HEK293 (cell line): ENCODE results near the gene ATF5.

Experiments used
- BCL11A ChIP-seq: fragments of 450-650 bp; formaldehyde crosslinking; IDR thresholded peaks from 2 replicates; pipeline ENCODE4 v1.5.1; 2016; ENCODE audit warnings: low read depth, missing biosample characterization, missing genetic modification characterization
- BCL11B ChIP-seq: fragments of 450-650 bp; formaldehyde crosslinking; IDR thresholded peaks from 2 replicates; pipeline ENCODE4 v1.5.1; 2016; ENCODE audit warnings: low read depth, missing biosample characterization, missing genetic modification characterization
- EGR2 ChIP-seq: fragments of 450-650 bp; formaldehyde crosslinking; IDR thresholded peaks from 2 replicates; pipeline ENCODE4 v1.5.1; 2016; ENCODE audit warnings: low read depth, missing biosample characterization, missing genetic modification characterization
- GLIS1 ChIP-seq: fragments of 450-650 bp; formaldehyde crosslinking; IDR thresholded peaks from 2 replicates; pipeline ENCODE4 v1.5.1; 2016; ENCODE audit warnings: missing biosample characterization, missing genetic modification characterization
- GLIS2 ChIP-seq: fragments of 450-650 bp; formaldehyde crosslinking; IDR thresholded peaks from 2 replicates; pipeline ENCODE4 v1.5.1; 2016; ENCODE audit warnings: missing biosample characterization, missing genetic modification characterization
- HOXA7 ChIP-seq: sonication (generic); formaldehyde crosslinking; IDR thresholded peaks from 2 replicates; pipeline ENCODE4 v1.8.1; 2022; ENCODE audit warnings: missing genetic modification reagents, borderline replicate concordance
- KLF8 ChIP-seq: fragments of 450-650 bp; formaldehyde crosslinking; IDR thresholded peaks from 2 replicates; pipeline ENCODE4 v1.5.1; 2016; ENCODE audit warnings: missing biosample characterization, missing genetic modification characterization
- MEIS1 ChIP-seq: sonication (generic); formaldehyde crosslinking; IDR thresholded peaks from 2 replicates; pipeline ENCODE4 v1.8.1; 2022; ENCODE audit warnings: missing genetic modification reagents, mild to moderate bottlenecking, borderline replicate concordance
- SP3 ChIP-seq: fragments of 450-650 bp; formaldehyde crosslinking; IDR thresholded peaks from 2 replicates; pipeline ENCODE4 v1.5.1; 2016; ENCODE audit warnings: missing biosample characterization, missing genetic modification characterization
- ZBTB7A ChIP-seq: fragments of 450-650 bp; formaldehyde crosslinking; IDR thresholded peaks from 2 replicates; pipeline ENCODE4 v1.5.1; 2016; ENCODE audit warnings: low read depth, missing biosample characterization, missing genetic modification characterization
- ZNF10 ChIP-seq: fragments of 450-650 bp; formaldehyde crosslinking; IDR thresholded peaks from 2 replicates; pipeline ENCODE4 v1.5.1; 2017; ENCODE audit warnings: missing biosample characterization, missing genetic modification characterization
- ZNF146 ChIP-seq: fragments of 450-650 bp; formaldehyde crosslinking; IDR thresholded peaks from 2 replicates; pipeline ENCODE4 v1.5.1; 2016; ENCODE audit warnings: missing biosample characterization, missing genetic modification characterization
- ZNF169 ChIP-seq: fragments of 450-650 bp; formaldehyde crosslinking; IDR thresholded peaks from 2 replicates; pipeline ENCODE4 v1.5.1; 2016; ENCODE audit warnings: missing biosample characterization, missing genetic modification characterization
- ZNF174 ChIP-seq: fragments of 450-650 bp; formaldehyde crosslinking; IDR thresholded peaks from 2 replicates; pipeline ENCODE4 v1.5.0; 2017; ENCODE audit warnings: missing biosample characterization, mild to moderate bottlenecking, missing genetic modification characterization
- ZNF335 ChIP-seq: fragments of 450-650 bp; formaldehyde crosslinking; conservative IDR thresholded peaks from 2 replicates; pipeline ENCODE4 v1.5.1; 2016; ENCODE audit warnings: missing biosample characterization, missing genetic modification characterization
- ZNF404 ChIP-seq: fragments of 450-650 bp; formaldehyde crosslinking; IDR thresholded peaks from 2 replicates; pipeline ENCODE4 v1.5.1; 2017; ENCODE audit warnings: missing biosample characterization, missing genetic modification characterization
- ZNF561 ChIP-seq: fragments of 450-650 bp; IDR thresholded peaks from 2 replicates; pipeline ENCODE4 v1.5.1; 2018; ENCODE audit warnings: missing biosample characterization, missing genetic modification characterization, borderline replicate concordance
- ZNF600 ChIP-seq: fragments of 450-650 bp; formaldehyde crosslinking; IDR thresholded peaks from 2 replicates; pipeline ENCODE4 v1.5.1; 2016; ENCODE audit warnings: missing biosample characterization, missing genetic modification characterization
- ZNF621 ChIP-seq: fragments of 450-650 bp; formaldehyde crosslinking; IDR thresholded peaks from 2 replicates; pipeline ENCODE4 v1.5.1; 2017; ENCODE audit warnings: missing biosample characterization, missing genetic modification characterization
- ZNF777 ChIP-seq: fragments of 450-650 bp; formaldehyde crosslinking; IDR thresholded peaks from 2 replicates; pipeline ENCODE4 v1.5.1; 2017; ENCODE audit warnings: missing biosample characterization, missing genetic modification characterization, borderline replicate concordance
- ZNF843 ChIP-seq: fragments of 450-650 bp; formaldehyde crosslinking; IDR thresholded peaks from 2 replicates; pipeline ENCODE4 v1.5.1; 2016; ENCODE audit warnings: missing biosample characterization, missing genetic modification characterization
- TF ChIP-seq, protein P1 (sequence below): fragments of 450-650 bp; formaldehyde crosslinking; optimal IDR thresholded peaks from 2 replicates; pipeline ENCODE3; 2016; ENCODE audit warnings: missing biosample characterization, mild to moderate bottlenecking, missing genetic modification characterization
- TF ChIP-seq, protein P2 (sequence below): fragments of 450-650 bp; formaldehyde crosslinking; IDR thresholded peaks from 2 replicates; pipeline ENCODE4 v1.5.1; 2016; ENCODE audit warnings: missing biosample characterization, missing genetic modification characterization
- TF ChIP-seq, protein P3 (sequence below): fragments of 450-650 bp; formaldehyde crosslinking; IDR thresholded peaks from 2 replicates; pipeline ENCODE4 v1.5.1; 2016; ENCODE audit warnings: missing biosample characterization, missing genetic modification characterization
- TF ChIP-seq, protein P4 (sequence below): fragments of 450-650 bp; formaldehyde crosslinking; IDR thresholded peaks from 2 replicates; pipeline ENCODE4 v1.5.1; 2016; ENCODE audit warnings: missing biosample characterization, missing genetic modification characterization
- TF ChIP-seq, protein P5 (sequence below): fragments of 450-650 bp; formaldehyde crosslinking; IDR thresholded peaks from 2 replicates; pipeline ENCODE4 v1.5.1; 2016; ENCODE audit warnings: missing biosample characterization, missing genetic modification characterization
- TF ChIP-seq, protein P6 (sequence below): fragments of 450-650 bp; formaldehyde crosslinking; IDR thresholded peaks from 2 replicates; pipeline ENCODE4 v1.5.1; 2016; ENCODE audit warnings: missing biosample characterization, missing genetic modification characterization

The ATF5 gene

DNA sequence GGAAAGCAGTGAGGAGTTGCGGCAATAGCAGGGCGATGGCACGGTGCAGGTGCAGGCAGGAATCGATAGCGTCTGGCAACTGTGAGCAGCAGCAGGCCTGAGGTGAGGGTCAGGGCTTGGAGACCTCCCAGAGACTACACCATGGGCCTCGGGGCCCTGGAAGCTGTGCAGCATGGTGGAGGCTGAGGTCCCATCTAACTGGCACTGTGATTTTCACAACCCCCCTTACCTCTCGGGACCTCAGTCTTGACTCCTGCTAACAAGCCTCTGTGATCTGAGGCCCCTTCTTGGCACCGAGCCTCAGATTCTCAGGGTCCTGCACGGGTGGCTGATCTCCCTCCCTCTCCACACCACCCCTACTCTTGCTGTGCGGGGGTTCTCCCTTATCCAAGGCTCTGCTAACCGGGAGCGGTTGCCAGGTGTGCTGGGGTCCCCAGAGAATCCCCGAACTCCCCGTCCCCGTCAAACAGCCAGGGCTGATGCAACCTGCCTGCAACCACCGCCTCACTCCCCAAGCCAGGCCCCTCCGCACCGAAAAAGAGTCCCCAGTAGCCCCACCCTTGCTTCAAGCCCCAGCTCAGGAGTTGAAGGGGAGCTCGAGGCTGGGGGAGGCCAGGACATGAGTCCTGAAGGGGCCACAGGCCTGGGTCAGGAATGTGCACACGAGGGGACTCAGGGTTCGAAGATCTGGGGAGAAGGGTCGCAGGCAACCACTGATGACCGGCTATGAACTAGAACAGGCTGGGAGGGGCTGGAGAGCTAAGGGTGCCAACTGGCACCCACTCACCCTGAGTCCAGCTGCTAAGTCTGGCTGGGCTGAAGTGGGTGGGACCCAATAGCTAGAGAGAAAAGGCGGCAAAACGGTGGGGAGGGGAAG lies 4.8 kb upstream of the ATF5 start (continued):
- TF ChIP-seq, protein P1, sequence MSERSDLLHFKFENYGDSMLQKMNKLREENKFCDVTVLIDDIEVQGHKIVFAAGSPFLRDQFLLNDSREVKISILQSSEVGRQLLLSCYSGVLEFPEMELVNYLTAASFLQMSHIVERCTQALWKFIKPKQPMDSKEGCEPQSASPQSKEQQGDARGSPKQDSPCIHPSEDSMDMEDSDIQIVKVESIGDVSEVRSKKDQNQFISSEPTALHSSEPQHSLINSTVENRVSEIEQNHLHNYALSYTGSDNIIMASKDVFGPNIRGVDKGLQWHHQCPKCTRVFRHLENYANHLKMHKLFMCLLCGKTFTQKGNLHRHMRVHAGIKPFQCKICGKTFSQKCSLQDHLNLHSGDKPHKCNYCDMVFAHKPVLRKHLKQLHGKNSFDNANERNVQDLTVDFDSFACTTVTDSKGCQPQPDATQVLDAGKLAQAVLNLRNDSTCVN (tag by site-specific recombination): no peak
- TF ChIP-seq GLIS1 (tag by site-specific recombination): no peak; the same call in 1 of the 2 replicates
- no peak for TF ChIP-seq ZNF777 (tag by site-specific recombination)
- peak; percentile 35; the same call in 1 of the 2 replicates for TF ChIP-seq ZNF335 (tag by site-specific recombination)
- no peak for TF ChIP-seq BCL11B (tag by site-specific recombination)
- TF ChIP-seq, protein P2, sequence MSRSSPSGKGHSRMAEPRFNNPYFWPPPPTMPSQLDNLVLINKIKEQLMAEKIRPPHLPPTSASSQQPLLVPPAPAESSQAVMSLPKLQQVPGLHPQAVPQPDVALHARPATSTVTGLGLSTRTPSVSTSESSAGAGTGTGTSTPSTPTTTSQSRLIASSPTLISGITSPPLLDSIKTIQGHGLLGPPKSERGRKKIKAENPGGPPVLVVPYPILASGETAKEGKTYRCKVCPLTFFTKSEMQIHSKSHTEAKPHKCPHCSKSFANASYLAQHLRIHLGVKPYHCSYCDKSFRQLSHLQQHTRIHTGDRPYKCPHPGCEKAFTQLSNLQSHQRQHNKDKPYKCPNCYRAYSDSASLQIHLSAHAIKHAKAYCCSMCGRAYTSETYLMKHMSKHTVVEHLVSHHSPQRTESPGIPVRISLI (tag by site-specific recombination): no peak
- TF ChIP-seq EGR2 (tag by site-specific recombination): no peak
- TF ChIP-seq ZNF10 (tag by site-specific recombination): no peak
- no peak for TF ChIP-seq ZNF169 (tag by site-specific recombination)
- TF ChIP-seq GLIS2: no peak
- no peak for TF ChIP-seq KLF8 (tag by site-specific recombination)
- TF ChIP-seq, protein P3, sequence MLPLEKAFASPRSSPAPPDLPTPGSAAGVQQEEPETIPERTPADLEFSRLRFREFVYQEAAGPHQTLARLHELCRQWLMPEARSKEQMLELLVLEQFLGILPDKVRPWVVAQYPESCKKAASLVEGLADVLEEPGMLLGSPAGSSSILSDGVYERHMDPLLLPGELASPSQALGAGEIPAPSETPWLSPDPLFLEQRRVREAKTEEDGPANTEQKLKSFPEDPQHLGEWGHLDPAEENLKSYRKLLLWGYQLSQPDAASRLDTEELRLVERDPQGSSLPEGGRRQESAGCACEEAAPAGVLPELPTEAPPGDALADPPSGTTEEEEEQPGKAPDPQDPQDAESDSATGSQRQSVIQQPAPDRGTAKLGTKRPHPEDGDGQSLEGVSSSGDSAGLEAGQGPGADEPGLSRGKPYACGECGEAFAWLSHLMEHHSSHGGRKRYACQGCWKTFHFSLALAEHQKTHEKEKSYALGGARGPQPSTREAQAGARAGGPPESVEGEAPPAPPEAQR (tag by site-specific recombination): peak; percentile 83; the same call in 1 of the 2 replicates
- TF ChIP-seq ZBTB7A (tag by site-specific recombination): no peak
- TF ChIP-seq, protein P4, sequence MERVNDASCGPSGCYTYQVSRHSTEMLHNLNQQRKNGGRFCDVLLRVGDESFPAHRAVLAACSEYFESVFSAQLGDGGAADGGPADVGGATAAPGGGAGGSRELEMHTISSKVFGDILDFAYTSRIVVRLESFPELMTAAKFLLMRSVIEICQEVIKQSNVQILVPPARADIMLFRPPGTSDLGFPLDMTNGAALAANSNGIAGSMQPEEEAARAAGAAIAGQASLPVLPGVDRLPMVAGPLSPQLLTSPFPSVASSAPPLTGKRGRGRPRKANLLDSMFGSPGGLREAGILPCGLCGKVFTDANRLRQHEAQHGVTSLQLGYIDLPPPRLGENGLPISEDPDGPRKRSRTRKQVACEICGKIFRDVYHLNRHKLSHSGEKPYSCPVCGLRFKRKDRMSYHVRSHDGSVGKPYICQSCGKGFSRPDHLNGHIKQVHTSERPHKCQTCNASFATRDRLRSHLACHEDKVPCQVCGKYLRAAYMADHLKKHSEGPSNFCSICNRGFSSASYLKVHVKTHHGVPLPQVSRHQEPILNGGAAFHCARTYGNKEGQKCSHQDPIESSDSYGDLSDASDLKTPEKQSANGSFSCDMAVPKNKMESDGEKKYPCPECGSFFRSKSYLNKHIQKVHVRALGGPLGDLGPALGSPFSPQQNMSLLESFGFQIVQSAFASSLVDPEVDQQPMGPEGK: peak; percentile 74; the same call in 1 of the 2 replicates
- TF ChIP-seq, protein P5, sequence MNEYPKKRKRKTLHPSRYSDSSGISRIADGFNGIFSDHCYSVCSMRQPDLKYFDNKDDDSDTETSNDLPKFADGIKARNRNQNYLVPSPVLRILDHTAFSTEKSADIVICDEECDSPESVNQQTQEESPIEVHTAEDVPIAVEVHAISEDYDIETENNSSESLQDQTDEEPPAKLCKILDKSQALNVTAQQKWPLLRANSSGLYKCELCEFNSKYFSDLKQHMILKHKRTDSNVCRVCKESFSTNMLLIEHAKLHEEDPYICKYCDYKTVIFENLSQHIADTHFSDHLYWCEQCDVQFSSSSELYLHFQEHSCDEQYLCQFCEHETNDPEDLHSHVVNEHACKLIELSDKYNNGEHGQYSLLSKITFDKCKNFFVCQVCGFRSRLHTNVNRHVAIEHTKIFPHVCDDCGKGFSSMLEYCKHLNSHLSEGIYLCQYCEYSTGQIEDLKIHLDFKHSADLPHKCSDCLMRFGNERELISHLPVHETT (tag by site-specific recombination): no peak
- TF ChIP-seq ZNF621 (tag by site-specific recombination): no peak
- TF ChIP-seq HOXA7 (CRISPR knock-in tag): no peak
- no peak for TF ChIP-seq BCL11A (tag by site-specific recombination)
- no peak for TF ChIP-seq ZNF600
- TF ChIP-seq SP3 (tag by site-specific recombination): peak; percentile 33; the same call in 1 of the 2 replicates
- TF ChIP-seq MEIS1: no peak
- TF ChIP-seq ZNF404 (tag by site-specific recombination): 0 out of 2 replicates have a peak, but pooled peaks have one; percentile 41
- no peak for TF ChIP-seq ZNF843 (tag by site-specific recombination)
- no peak for TF ChIP-seq ZNF174 (tag by site-specific recombination)
- TF ChIP-seq ZNF561 (tag by site-specific recombination): peak; percentile 67; the same call in 1 of the 2 replicates
- no peak for TF ChIP-seq ZNF146 (tag by site-specific recombination)
- TF ChIP-seq, protein P6, sequence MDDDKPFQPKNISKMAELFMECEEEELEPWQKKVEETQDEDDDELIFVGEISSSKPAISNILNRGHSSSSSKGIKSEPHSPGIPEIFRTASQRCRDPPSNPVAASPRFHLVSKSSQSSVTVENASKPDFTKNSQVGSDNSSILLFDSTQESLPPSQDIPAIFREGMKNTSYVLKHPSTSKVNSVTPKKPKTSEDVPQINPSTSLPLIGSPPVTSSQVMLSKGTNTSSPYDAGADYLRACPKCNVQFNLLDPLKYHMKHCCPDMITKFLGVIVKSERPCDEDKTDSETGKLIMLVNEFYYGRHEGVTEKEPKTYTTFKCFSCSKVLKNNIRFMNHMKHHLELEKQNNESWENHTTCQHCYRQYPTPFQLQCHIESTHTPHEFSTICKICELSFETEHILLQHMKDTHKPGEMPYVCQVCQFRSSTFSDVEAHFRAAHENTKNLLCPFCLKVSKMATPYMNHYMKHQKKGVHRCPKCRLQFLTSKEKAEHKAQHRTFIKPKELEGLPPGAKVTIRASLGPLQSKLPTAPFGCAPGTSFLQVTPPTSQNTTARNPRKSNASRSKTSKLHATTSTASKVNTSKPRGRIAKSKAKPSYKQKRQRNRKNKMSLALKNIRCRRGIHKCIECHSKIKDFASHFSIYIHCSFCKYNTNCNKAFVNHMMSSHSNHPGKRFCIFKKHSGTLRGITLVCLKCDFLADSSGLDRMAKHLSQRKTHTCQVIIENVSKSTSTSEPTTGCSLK (tag by site-specific recombination): no peak
